Stomach (tissue), 9 donors: ENCODE measurements around the gene SLC16A8. TPM values are rescaled to one million over a fixed set of nuclear protein-coding genes. Genes with fewer than 3 reads are reported as not detected.

Experiments used
- DNase-seq, 2 donors: peaks; one replicate each; pipeline versions ENCODE4 v3.0.0 to v3.0.0-alpha.2; 2013 to 2019
- H3K27ac ChIP-seq, 5 donors: fragments of 200-600 bp in 4 of 5; sonication (generic) in 4 of 5; one replicate each; pipeline ENCODE4 v1.5.1; 2013 to 2019; ENCODE audit warnings: mild to moderate bottlenecking in 1 of 5, moderate library complexity in 1 of 5
- H3K27me3 ChIP-seq, 3 donors: fragments of 200-600 bp; sonication (generic); one replicate each; pipeline ENCODE4 v1.5.1; 2017 to 2019; ENCODE audit warnings: mixed run types in 1 of 3
- H3K36me3 ChIP-seq, 4 donors: fragments of 200-600 bp; sonication (generic); 1 replicate in 3 of 4; 2 replicates in 1 of 4; pipeline ENCODE4 v1.5.1; 2016 to 2019
- H3K4me1 ChIP-seq, 4 donors: fragments of 200-600 bp; sonication (generic); one replicate each; pipeline ENCODE4 v1.5.1; 2016 to 2019
- H3K4me3 ChIP-seq, 4 donors: fragments of 200-600 bp; sonication (generic) in 3 of 4; one replicate each; pipeline ENCODE4 v1.5.1; 2016 to 2019; ENCODE audit warnings: mild to moderate bottlenecking in 1 of 4
- H3K9me3 ChIP-seq, 4 donors: fragments of 200-600 bp; sonication (generic); one replicate each; pipeline ENCODE4 v1.5.1; 2016 to 2019
- CTCF ChIP-seq, 7 experiments: fragments of 450-650 bp in 4 of 7; fragments of 200-600 bp in 3 of 7; sonication (generic) in 3 of 7; IDR thresholded peaks; one replicate each; pipeline ENCODE4 v1.5.1; 2016 to 2019; ENCODE audit warnings: antibody characterized with exemption in 7 of 7, control low read depth in 2 of 7, mild to moderate bottlenecking in 1 of 7
- EP300 ChIP-seq: sonication (generic); formaldehyde crosslinking; IDR thresholded peaks from one replicate; pipeline ENCODE4 v1.6.1; 2017; ENCODE audit warnings: antibody characterized with exemption
- POLR2A ChIP-seq, 4 donors: fragments of 450-650 bp; IDR thresholded peaks; one replicate each; pipeline ENCODE4 v1.6.1; 2016; ENCODE audit warnings: antibody characterized with exemption in 4 of 4, control low read depth in 2 of 4, mild to moderate bottlenecking in 1 of 4, moderate library complexity in 1 of 4
- POLR2AphosphoS5 ChIP-seq, 3 donors: sonication (generic); formaldehyde crosslinking; IDR thresholded peaks; one replicate each; pipeline ENCODE4 v1.6.1; 2016; ENCODE audit warnings: antibody characterized with exemption in 3 of 3
- WGBS, 5 donors: extraction: QIAGEN DNeasy Blood & Tissue Kit in 3 of 5; methylation state at CpG; one replicate each; pipeline versions ENCODE4 v1.1.5 to v1.1.7; 2013 to 2018; 5-methylcytosine and 5-hydroxymethylcytosine counted together
- intact Hi-C: fragments of 100-400 bp; cut with DNase I; formaldehyde crosslinking; loops from one replicate; pipeline ENCODE4 v1.15.1; 2023; ENCODE audit warnings: low total_unique reads
- polyA plus RNA-seq, 3 donors: library from polyadenylated mRNA; stranded (reverse); fragments of 200-250 nt; gene quantifications; one replicate each; pipeline ENCODE4 v1.2.3, GENCODE V29; 2013
- total RNA-seq, 5 donors: library from RNA; depleted of rRNA; stranded (reverse); fragments of >200 nt; gene quantifications; one replicate each; pipeline versions ENCODE4 v1.1.0 to v1.2.3, GENCODE V29; 2014 to 2016
- donor health status: healthy with polysubstance abuse.
- donor health status: Bipolar disorder and iron deficiency.
- donor health status: healthy.

SLC16A8 gene
- total and polyA plus RNA-seq, 8 donors, result 0.48 TPM; not detected in 7

- intact Hi-C loops, result loop anchor here (10.0 kb wide), 1 partner anchor 294 kb away; no protein-coding TSS in a partner anchor
- 85 to 94% (median 91%) methylated on average over 7 of the region's 7 CpGs for WGBS, 5 donors
Measured at GRCh38 chr22:38050720-38051119, 33.3 kb downstream of the SLC16A8 start.

GRCh38 chr22:38049812-38050619 lies 34.0 kb downstream of the SLC16A8 start:
- WGBS, 5 donors, result 66 to 83% (median 74%) methylated on average over 17 to 20 of the region's 20 CpGs
- Histone ChIP-seq H3K4me1 (peaks cover 0 to 8% (median 6%) of the 10 kb centered on the region in 4 donors), H3K36me3 (no peaks in the 10 kb centered on the region), H3K4me3 (no peak overlapping the region), H3K27ac (peak overlapping the region in 1 of 5 donors; percentile 32), H3K9me3 (no peaks in the 10 kb centered on the region), H3K27me3 (peaks cover 0 to 22% (median 0%) of the 10 kb centered on the region in 3 donors)
- TF ChIP-seq POLR2A (IDR thresholded peaks at IDR 0.05), result no peak
- TF ChIP-seq POLR2AphosphoS5 (IDR thresholded peaks at IDR 0.05), result no peak
- no peak for TF ChIP-seq CTCF (IDR thresholded peaks at IDR 0.05)
- TF ChIP-seq EP300, result no peak
- intact Hi-C loops, result loop anchor here (10.0 kb wide), 1 partner anchor 295 kb away; no protein-coding TSS in a partner anchor
- no peak for DNase-seq

More at GRCh38 chr22:38050720-38051119, 33.3 kb downstream of the SLC16A8 start:
- no peaks in the 10 kb centered on the region for H3K36me3 ChIP-seq
- H3K27me3 ChIP-seq, result peaks cover 0 to 22% (median 0%) of the 10 kb centered on the region in 3 donors
- H3K27ac ChIP-seq, result peak overlapping the region in 1 of 5 donors; percentile 32
- H3K9me3 ChIP-seq, result no peaks in the 10 kb centered on the region
- TF ChIP-seq POLR2A (IDR thresholded peaks at IDR 0.05), result no peak
- TF ChIP-seq EP300, result no peak
- TF ChIP-seq POLR2AphosphoS5 (IDR thresholded peaks at IDR 0.05), result no peak
- TF ChIP-seq CTCF (IDR thresholded peaks at IDR 0.05), result no peak
- DNase-seq, result no peak
- peaks cover 0 to 8% (median 6%) of the 10 kb centered on the region in 4 donors for H3K4me1 ChIP-seq
- H3K4me3 ChIP-seq, result no peak overlapping the region

GRCh38 chr22:38046070-38046748 lies 37.8 kb downstream of the SLC16A8 start:
- 64 to 82% (median 76%) methylated on average over 9 to 14 of the region's 14 CpGs for WGBS, 5 donors
- DNase-seq, result no peak
- H3K4me3 ChIP-seq, result no peak overlapping the region
- H3K9me3 ChIP-seq, result no peaks in the 10 kb centered on the region
- H3K27me3 ChIP-seq, result peaks cover 0 to 12% (median 0%) of the 10 kb centered on the region in 3 donors
- TF ChIP-seq POLR2A (IDR thresholded peaks at IDR 0.05) (no peak), CTCF (IDR thresholded peaks at IDR 0.05) (no peak), EP300 (no peak), POLR2AphosphoS5 (IDR thresholded peaks at IDR 0.05) (no peak)
- H3K27ac ChIP-seq, result no peak overlapping the region
- intact Hi-C loops, result no loop called here
- peaks cover 0 to 15% (median 0%) of the 10 kb centered on the region in 4 donors for H3K4me1 ChIP-seq
- H3K36me3 ChIP-seq, result no peaks in the 10 kb centered on the region
